K562 (cell line): ENCODE measurements around the gene TGFB2. TPM values are rescaled to one million over a fixed set of nuclear protein-coding genes. Genes with fewer than 3 reads are reported as not detected.

Source experiments
- ATAC-seq: fragments of 200-7000 bp; cut with Tn5 transposase; 3 replicates; pipeline ENCODE4 v1.9.1; 2020; ENCODE audit warnings: moderate library complexity
- BruUV-seq: library from RNA; stranded (reverse); fragments of 400-500 nt; replicated peaks from 2 replicates; lab custom pipeline; 2021; lab: Mats Ljungman, UMichigan
- CTCF ChIA-PET: fragments of 300-600 bp; formaldehyde crosslinking; extraction: SDS; loops from one replicate; lab custom pipeline; 2021; ENCODE audit warnings: low intra/inter-chr PET ratio; lab: Yijun Ruan, JAX
- POLR2A ChIA-PET: fragments of 300-600, 350-650 bp; sonication (Branson Sonifier 250); formaldehyde crosslinking; extraction: SDS; loops from one replicate; lab custom pipeline; 2021; ENCODE audit warnings: antibody characterized with exemption, inconsistent platforms; lab: Yijun Ruan, JAX
- DNase-seq, 4 experiments: peaks; one replicate each; pipeline versions ENCODE4 v3.0.0 to v3.0.0-alpha.2; 2011 to 2018; ENCODE audit warnings: low spot score in 3 of 4, mixed read lengths in 3 of 4; ENCODE audit errors: extremely low read depth in 1 of 4
- FAIRE-seq: peaks from 2 replicates; lab custom pipeline; 2011; peaks lifted over from hg19 to GRCh38; lab: Jason Lieb, UNC
- H2AFZ ChIP-seq: 2 replicates; pipeline ENCODE4 v1.6.0; 2011; ENCODE audit warnings: low read depth, low read length, control low read depth, inconsistent platforms
- H3K27ac ChIP-seq: fragments of 200-600 bp; 3 replicates; pipeline ENCODE4 v1.8.0; 2011; ENCODE audit warnings: low read depth, mild to moderate bottlenecking, control low read depth, inconsistent platforms, low read length, moderate library complexity, mixed read lengths; ENCODE audit errors: extremely low read depth
- H3K27me3 ChIP-seq, 2 experiments: fragments of 300-600 bp in 1 of 2; 2 replicates in 1 of 2; 3 replicates in 1 of 2; pipeline versions ENCODE4 v1.6.0 to v1.8.0; 2011; ENCODE audit warnings: inconsistent platforms in 2 of 2, low read length in 2 of 2, mild to moderate bottlenecking in 1 of 2, mixed read lengths in 1 of 2, moderate library complexity in 1 of 2; ENCODE audit not compliant: control insufficient read depth in 2 of 2, insufficient read depth in 2 of 2
- H3K36me3 ChIP-seq: fragments of 300-600 bp; 3 replicates; pipeline ENCODE4 v1.8.0; 2011; ENCODE audit warnings: mild to moderate bottlenecking, low read length, inconsistent platforms; ENCODE audit not compliant: control insufficient read depth, insufficient read depth
- H3K4me1 ChIP-seq, 2 experiments: fragments of 200-600 bp in 1 of 2; replicated peaks in 1 of 2; 2 replicates in 1 of 2; 3 replicates in 1 of 2; pipeline versions ENCODE4 v1.5.1 to v1.8.0; 2011; ENCODE audit warnings: inconsistent platforms in 2 of 2, low read length in 2 of 2, mild to moderate bottlenecking in 1 of 2, mixed read lengths in 1 of 2, moderate library complexity in 1 of 2; ENCODE audit not compliant: control insufficient read depth in 2 of 2, insufficient read depth in 2 of 2
- H3K4me2 ChIP-seq: 2 replicates; pipeline ENCODE4 v1.6.1; 2011; ENCODE audit warnings: low read length, control low read depth, inconsistent platforms, mixed read lengths; ENCODE audit not compliant: insufficient read depth
- H3K4me3 ChIP-seq: fragments of 200-600 bp; sonication (generic), shearing (Covaris generic); 2 replicates; pipeline ENCODE4 v1.5.1; 2016; ENCODE audit warnings: control low read depth, inconsistent platforms
- H3K79me2 ChIP-seq: fragments of 200-600 bp; 3 replicates; pipeline ENCODE4 v1.8.0; 2011; ENCODE audit warnings: low read length, inconsistent platforms; ENCODE audit not compliant: control insufficient read depth, insufficient read depth
- H3K9ac ChIP-seq, 2 experiments: 2 replicates each; pipeline versions ENCODE4 v1.6.0 to v1.6.1; 2011; ENCODE audit warnings: low read depth in 2 of 2, low read length in 2 of 2, control low read depth in 1 of 2, inconsistent platforms in 1 of 2, mild to moderate bottlenecking in 1 of 2, mixed read lengths in 1 of 2; ENCODE audit not compliant: insufficient read depth in 1 of 2
- H3K9me1 ChIP-seq: one replicate; pipeline ENCODE4 v1.6.0; 2011; ENCODE audit warnings: inconsistent platforms, mild to moderate bottlenecking, low read length, moderate library complexity; ENCODE audit not compliant: control insufficient read depth, insufficient read depth
- H3K9me3 ChIP-seq: replicated peaks from 2 replicates; pipeline ENCODE4 v1.5.1; 2011; ENCODE audit warnings: low read depth, low read length, inconsistent platforms; ENCODE audit not compliant: control insufficient read depth, insufficient read depth
- H4K20me1 ChIP-seq: replicated peaks from 2 replicates; pipeline ENCODE4 v1.6.1; 2011; ENCODE audit warnings: low read length, inconsistent platforms, mixed read lengths; ENCODE audit not compliant: control insufficient read depth, insufficient read depth
- CREB1 ChIP-seq, 2 experiments: sonication (generic) in 1 of 2; formaldehyde crosslinking in 1 of 2; IDR thresholded peaks; 2 replicates each; pipeline versions ENCODE4 v1.6.1 to v1.8.0; 2012 to 2022; ENCODE audit warnings: inconsistent platforms in 1 of 2, mild to moderate bottlenecking in 1 of 2, missing genetic modification reagents in 1 of 2, moderate library complexity in 1 of 2
- HOXB6 ChIP-seq: fragments of 250-450 bp; sonication (Bioruptor Pico); IDR thresholded peaks from 2 replicates; pipeline ENCODE4 v1.5.1; 2022; ENCODE audit warnings: mild to moderate bottlenecking, borderline replicate concordance
- KDM2B ChIP-seq: fragments of 250-450 bp; sonication (Bioruptor Pico); IDR thresholded peaks from 2 replicates; pipeline ENCODE4 v1.8.0; 2021; ENCODE audit warnings: mild to moderate bottlenecking, moderate library complexity
- MAZ ChIP-seq, 2 experiments: fragments of 450-650 bp in 1 of 2; sonication (generic) in 1 of 2; formaldehyde crosslinking; IDR thresholded peaks in 1 of 2; conservative IDR thresholded peaks in 1 of 2; 2 replicates each; pipeline versions ENCODE4 v1.4.0 to v1.5.0; 2020; ENCODE audit warnings: mild to moderate bottlenecking in 1 of 2, missing genetic modification reagents in 1 of 2
- NR2C1 ChIP-seq, 2 experiments: fragments of 450-650 bp; IDR thresholded peaks; 2 replicates each; pipeline ENCODE4 v1.6.1; 2017; ENCODE audit warnings: mild to moderate bottlenecking in 2 of 2, antibody characterized with exemption in 1 of 2, inconsistent platforms in 1 of 2, missing compliant biosample characterization in 1 of 2, missing genetic modification characterization in 1 of 2
- PCBP2 ChIP-seq: fragments of 200-400 bp; formaldehyde crosslinking; IDR thresholded peaks from 2 replicates; pipeline ENCODE4 v1.6.1; 2018; ENCODE audit warnings: low read length, low read depth, mild to moderate bottlenecking, moderate library complexity; ENCODE audit not compliant: poor library complexity, severe bottlenecking
- PHB ChIP-seq: fragments of 250-450 bp; sonication (Bioruptor Pico); IDR thresholded peaks from 2 replicates; pipeline ENCODE4 v1.5.0; 2021
- PRDM10 ChIP-seq: fragments of 450-650 bp; IDR thresholded peaks from 2 replicates; pipeline ENCODE4 v1.6.1; 2018; ENCODE audit not compliant: partially characterized antibody
- PREB ChIP-seq: sonication (generic); formaldehyde crosslinking; IDR thresholded peaks from 2 replicates; pipeline ENCODE4 v1.8.1; 2023; ENCODE audit warnings: mild to moderate bottlenecking, missing genetic modification reagents
- RBM14 ChIP-seq: fragments of 200-400 bp; formaldehyde crosslinking; IDR thresholded peaks from 2 replicates; pipeline ENCODE4 v1.6.1; 2018; ENCODE audit warnings: low read depth, mild to moderate bottlenecking, low read length, moderate library complexity, borderline replicate concordance; ENCODE audit not compliant: insufficient read depth
- TAF15 ChIP-seq: fragments of 200-400 bp; formaldehyde crosslinking; IDR thresholded peaks from 2 replicates; pipeline ENCODE4 v1.6.1; 2017; ENCODE audit warnings: mild to moderate bottlenecking, low read depth, low read length, moderate library complexity
- WHSC1 ChIP-seq: IDR thresholded peaks from one replicate; pipeline ENCODE4 v1.6.1; 2012; ENCODE audit warnings: low read length, control low read depth, inconsistent platforms
- ZNF347 ChIP-seq: fragments of 450-650 bp; formaldehyde crosslinking; IDR thresholded peaks from 2 replicates; pipeline ENCODE4 v1.4.0; 2020; ENCODE audit warnings: low read depth, mild to moderate bottlenecking, moderate library complexity
- ZNF354B ChIP-seq: fragments of 250-450 bp; sonication (Bioruptor Pico); IDR thresholded peaks from 2 replicates; pipeline ENCODE4 v1.4.0; 2020
- ZNF408 ChIP-seq: fragments of 250-450 bp; sonication (Bioruptor Pico); IDR thresholded peaks from 2 replicates; pipeline ENCODE4 v1.4.0; 2020; ENCODE audit warnings: low read depth, mild to moderate bottlenecking, moderate library complexity
- ZNF655 ChIP-seq: fragments of 250-450 bp; sonication (Bioruptor Pico); IDR thresholded peaks from 2 replicates; pipeline ENCODE4 v1.5.0; 2021
- WGBS: fragments of 100-300 bp; shearing (Covaris generic); methylation state at CpG from one replicate; pipeline ENCODE4 v1.1.6; 2016; ENCODE audit warnings: low coverage, mixed read lengths; ENCODE audit not compliant: insufficient coverage; ENCODE audit errors: missing lambda C conversion rate; 5-methylcytosine and 5-hydroxymethylcytosine counted together
- in situ Hi-C: fragments of 300-500 bp; cut with MboI; formaldehyde crosslinking; loops from 4 replicates; pipeline ENCODE4 v1.15.0; 2018; ENCODE audit warnings: inconsistent platforms, mixed read lengths
- intact Hi-C: fragments of 100-400 bp; cut with micrococcal nuclease; formaldehyde crosslinking; loops from 2 replicates; pipeline ENCODE4 v1.14.2; 2022
- polyA plus RNA-seq, 8 experiments: library from polyadenylated mRNA; depleted of rRNA in 4 of 8; stranded (reverse) in 5 of 8; unstranded in 3 of 8; fragments of >200 nt; fragmentation: Nextera tagmentation in 2 of 8; fragmentation: Illumina TruSeq in 1 of 8; extraction: Ambion mirVana in 2 of 8; extraction: Trizol in 1 of 8; gene quantifications; 2 replicates each; pipeline versions ENCODE4 v1.2.1 to v1.2.3, GENCODE V29; 2011 to 2014; ENCODE audit warnings: inconsistent platforms in 1 of 8, missing spikeins in 1 of 8
- total RNA-seq, 7 experiments: library from RNA; depleted of rRNA in 6 of 7; stranded (reverse); fragments of >200 nt in 6 of 7; fragmentation: Illumina TruSeq in 2 of 7; extraction: Trizol in 2 of 7; gene quantifications; 2 replicates each; pipeline versions ENCODE4 v1.2.1 to v1.2.3, GENCODE V29; 2011 to 2021; ENCODE audit warnings: low replicate concordance in 1 of 7

The TGFB2 gene
- total and polyA plus RNA-seq, 9 of the 15 experiments (the other 6 are each of a cell fraction or from before 2014, with no cell fraction given) = 0.03 to 0.41 (median 0.11) TPM; not detected in 3

GRCh38 chr1:218407630-218408029 is 62.5 kb downstream of the TGFB2 start:
- Histone ChIP-seq H3K27ac (no peak overlapping the region), H3K36me3 (no peaks in the 10 kb centered on the region), H3K9ac (no peak overlapping the region), H4K20me1 (no peaks in the 10 kb centered on the region), H3K79me2 (no peaks in the 10 kb centered on the region), H3K9me3 (no peaks in the 10 kb centered on the region), H3K27me3 (peaks cover 6 to 25% of the 10 kb centered on the region in 2 experiments; a peak in 3 of 5 replicates), H3K4me2 (no peak overlapping the region), H3K4me1 (no peaks in the 10 kb centered on the region), H2AFZ (no peak overlapping the region), H3K4me3 (no peak overlapping the region), H3K9me1 (no peaks in the 10 kb centered on the region)
- CTCF ChIA-PET = no interaction called here
- in situ Hi-C loops (no loop called here), intact Hi-C loops (no loop called here)
- ATAC-seq (no peak), FAIRE-seq (no peak), DNase-seq (no peak)
- POLR2A ChIA-PET = interaction anchor here (0.6 kb wide), 1 partner anchor 322 kb away, joined by 3 read pairs; no protein-coding TSS in a partner anchor
- no TSS peak for BruUV-seq
- WGBS = 0% methylated on average over 1 of the region's 1 CpG
- no peak for TF ChIP-seq KDM2B
- TF ChIP-seq ZNF354B = no peak
- TF ChIP-seq RBM14 = no peak
- no peak for TF ChIP-seq ZNF347 (CRISPR knock-in tag)
- TF ChIP-seq TAF15 = no peak
- TF ChIP-seq WHSC1 = no peak
- no peak for TF ChIP-seq ZNF408 (CRISPR knock-in tag)
- no peak for TF ChIP-seq NR2C1 (IDR thresholded peaks at IDR 0.05)
- TF ChIP-seq NR2C1 (tag; IDR thresholded peaks at IDR 0.05) = no peak
- no peak for TF ChIP-seq PCBP2
- no peak for TF ChIP-seq MAZ (CRISPR knock-in tag; conservative IDR thresholded peaks at IDR 0.05 in 1 of 2, IDR thresholded peaks at IDR 0.05 in 1 of 2)
- no peak for TF ChIP-seq ZNF655
- no peak for TF ChIP-seq PREB (CRISPR knock-in tag)
- no peak for TF ChIP-seq PHB (CRISPR knock-in tag)
- no peak for TF ChIP-seq PRDM10
- TF ChIP-seq CREB1 (IDR thresholded peaks at IDR 0.05) = no peak
- TF ChIP-seq CREB1 (CRISPR knock-in tag; IDR thresholded peaks at IDR 0.05) = no peak
- TF ChIP-seq HOXB6 (CRISPR knock-in tag) = no peak
